Esophagus mucosa (tissue), 1 donor: ENCODE results near the gene MCOLN1. TPM values are rescaled to one million over a fixed set of nuclear protein-coding genes. Genes with fewer than 3 reads are reported as not detected.

Experiments used
- ATAC-seq: fragments of 200-7000 bp; cut with Tn5 transposase; one replicate; pipeline ENCODE4 v1.9.1; 2020
- total RNA-seq: library from RNA; stranded (reverse); gene quantifications from one replicate; pipeline ENCODE4 v1.2.4, GENCODE V29; 2023
- donor health status: DM: yes; HTN: yes; CAD: no.

MCOLN1 gene
- total RNA-seq, 1 donor from 2014 or later = 9.2 TPM

DNA sequence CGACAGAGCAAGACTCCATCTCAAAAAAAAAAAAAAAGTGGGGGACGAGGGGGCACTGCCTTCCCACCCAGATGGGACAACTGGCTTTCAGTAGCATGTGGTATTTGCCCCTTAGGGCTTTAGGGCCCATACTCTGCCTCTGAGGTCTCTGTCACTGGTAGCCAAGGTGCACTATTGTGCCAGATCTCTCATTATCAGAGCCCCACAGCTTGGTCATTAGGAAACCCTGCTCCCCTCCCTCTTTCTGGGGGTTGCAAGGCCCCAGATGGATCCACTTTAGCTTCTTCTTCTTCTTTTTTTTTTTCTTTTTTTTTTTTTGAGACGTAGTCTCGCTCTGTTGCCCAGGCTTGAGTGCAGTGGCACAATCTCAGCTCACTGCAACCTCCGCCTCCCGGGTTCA lies 17.7 kb upstream of the MCOLN1 start:
- no peak for ATAC-seq

DNA sequence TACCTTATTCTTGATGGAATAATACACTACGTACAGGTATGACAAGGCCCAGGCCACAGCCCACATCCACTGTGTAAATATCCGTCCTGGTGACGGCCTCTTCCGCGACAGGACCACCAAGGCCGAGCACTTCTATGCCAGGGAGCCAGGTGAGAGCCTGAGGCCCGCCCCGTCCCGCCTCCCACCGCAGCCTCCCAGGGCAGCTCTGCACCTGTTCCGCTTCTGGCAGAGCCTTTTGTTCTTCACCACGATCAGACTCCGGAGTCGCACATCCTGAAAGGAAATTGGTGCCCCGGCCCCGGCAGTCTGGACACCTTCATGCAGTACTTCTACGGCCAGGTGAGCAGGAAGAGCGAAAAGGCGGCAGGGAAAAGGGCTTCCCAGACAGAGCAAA lies 17.1 kb upstream of the MCOLN1 start:
- no peak for ATAC-seq

DNA sequence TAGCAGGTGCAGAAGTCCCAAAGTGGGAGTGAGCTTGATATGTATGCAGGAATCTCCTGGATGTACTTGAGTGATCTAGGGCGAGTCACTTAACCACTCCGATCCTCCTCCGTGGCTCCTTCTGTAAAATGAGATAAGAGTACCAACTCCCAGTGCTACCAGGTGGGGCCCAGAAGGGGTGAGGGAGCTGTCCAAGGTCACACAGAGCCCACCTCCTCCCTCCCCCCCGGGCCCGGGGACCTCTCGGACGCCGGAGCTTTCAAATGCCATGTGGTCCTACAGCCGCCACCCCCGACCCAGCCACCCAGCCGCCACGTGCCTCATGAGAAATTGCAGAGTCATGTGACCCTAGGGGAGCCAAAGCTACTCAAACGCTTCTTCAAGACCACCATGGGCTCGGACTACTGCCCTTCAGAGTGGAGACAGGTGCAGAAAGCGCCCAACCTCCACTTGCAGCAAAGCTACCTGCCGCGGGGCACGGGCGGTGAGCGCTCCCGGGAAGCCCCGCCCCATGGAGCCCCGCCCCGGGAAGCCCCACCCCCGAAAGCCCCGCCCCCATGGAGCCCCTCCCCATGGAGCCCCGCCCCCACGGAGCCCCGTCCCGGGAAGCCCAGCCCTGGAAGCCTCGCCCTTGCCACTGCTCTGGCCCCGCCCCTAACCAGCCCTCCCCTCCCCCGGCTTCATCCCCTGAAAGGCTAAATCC lies 16.6 kb upstream of the MCOLN1 start:
- peak; percentile 48 for ATAC-seq

DNA sequence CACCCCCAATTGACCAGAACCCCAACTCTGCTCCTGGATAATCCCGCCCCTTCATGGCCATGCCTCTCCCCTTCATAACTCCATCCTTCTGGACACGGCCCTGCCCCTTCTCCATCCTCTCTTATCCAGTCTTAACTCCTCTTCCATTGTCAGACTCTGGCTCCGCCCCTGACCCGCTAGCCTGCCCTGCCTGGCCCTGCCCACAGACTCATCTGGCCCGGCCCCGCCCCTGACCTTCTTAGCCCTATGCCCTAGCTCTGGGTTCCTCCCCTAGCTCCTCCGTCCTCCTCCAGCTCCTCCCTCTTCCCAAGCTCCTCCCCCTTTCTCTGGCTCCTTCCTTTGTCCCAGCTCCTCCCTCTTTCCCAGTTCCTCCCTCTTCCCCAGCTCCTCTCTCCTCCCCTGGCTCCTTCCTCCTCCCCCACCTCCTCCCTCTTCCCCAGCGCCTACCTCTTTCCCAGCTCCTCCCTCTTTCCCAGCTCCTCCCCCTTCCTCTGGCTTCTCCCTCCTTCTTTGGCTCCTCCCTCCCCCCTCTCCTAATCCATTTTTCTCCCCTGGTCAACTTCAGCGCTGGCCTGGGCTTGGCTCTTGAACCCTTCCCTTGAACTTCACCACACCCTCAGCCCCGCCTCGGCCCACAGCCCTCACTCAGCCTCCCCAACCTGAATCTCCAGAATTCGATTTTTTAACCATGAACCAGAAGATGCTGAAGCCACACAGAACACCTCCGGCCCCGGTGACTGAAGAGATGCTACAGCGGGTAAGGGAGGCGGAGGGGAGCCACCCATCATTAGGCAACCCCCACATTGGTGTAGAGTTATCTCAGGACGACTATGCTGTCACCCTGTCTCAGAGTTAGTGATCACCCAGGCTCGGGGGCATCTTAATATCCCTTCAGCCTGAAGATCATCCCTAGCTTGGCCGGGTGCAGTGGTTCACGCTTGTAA lies 15.8 kb upstream of the MCOLN1 start:
- peak; percentile 91 for ATAC-seq

DNA sequence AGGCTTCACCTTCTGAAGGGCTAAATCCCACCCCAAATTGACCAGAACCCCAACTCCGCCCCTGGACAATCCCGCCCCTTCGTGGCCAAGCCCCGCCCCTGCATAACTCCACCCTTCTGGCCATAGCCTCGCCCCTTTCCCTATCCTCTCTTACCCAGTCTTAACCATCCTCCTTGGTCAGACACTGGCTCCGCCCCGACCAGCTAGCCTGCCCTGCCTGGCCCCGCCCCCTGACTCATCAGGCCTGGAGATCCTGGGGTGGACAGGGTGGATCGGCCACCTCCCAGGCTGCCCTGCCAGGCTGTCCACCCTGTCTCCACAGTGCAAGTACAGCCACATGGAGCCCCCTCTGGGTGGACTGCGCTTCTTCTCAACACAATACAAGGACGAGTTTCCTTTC lies 14.5 kb upstream of the MCOLN1 start:
- ATAC-seq = peak; percentile 69

DNA sequence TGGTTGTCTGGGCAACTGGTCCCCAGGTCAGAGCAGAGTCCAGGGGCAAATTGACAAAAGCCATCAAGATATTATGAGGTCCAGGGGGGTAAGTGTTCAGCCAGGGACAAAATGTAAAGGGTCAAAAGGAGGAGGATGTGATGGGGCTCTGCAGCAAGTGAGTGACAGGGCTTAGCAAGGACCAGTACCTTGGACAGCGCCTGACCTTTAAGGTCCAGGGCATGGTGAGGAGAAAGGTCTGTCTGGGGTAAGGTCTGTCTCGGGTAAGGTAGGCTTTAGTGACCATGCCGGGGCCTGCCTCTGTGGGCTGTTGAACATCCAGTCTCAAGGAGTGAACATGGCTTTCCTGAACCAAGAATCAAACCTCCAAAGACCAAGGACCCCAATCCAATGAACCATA lies 12.8 kb upstream of the MCOLN1 start:
- no peak for ATAC-seq

DNA sequence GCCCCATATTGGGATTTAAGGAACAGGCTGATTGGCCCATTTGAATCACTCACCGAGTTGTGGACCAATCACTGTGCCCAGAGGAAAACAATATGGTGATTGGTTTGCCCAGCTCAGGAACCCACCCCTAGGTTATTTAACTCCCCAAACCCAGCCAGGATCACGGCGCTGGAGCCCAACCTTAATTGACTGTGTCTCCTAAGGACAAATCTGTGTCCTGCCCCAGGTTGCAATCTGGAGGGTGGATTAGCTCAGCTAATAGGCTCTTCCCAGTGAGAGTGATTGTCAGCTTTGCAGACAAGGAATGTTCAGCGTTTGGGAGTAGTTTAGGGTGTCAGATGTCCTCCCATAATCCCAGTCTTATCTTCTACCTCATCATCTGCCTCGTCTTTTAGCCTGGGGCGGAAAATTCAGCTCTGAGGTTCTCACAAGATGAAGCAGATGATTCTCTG lies 10.0 kb upstream of the MCOLN1 start:
- ATAC-seq = no peak

DNA sequence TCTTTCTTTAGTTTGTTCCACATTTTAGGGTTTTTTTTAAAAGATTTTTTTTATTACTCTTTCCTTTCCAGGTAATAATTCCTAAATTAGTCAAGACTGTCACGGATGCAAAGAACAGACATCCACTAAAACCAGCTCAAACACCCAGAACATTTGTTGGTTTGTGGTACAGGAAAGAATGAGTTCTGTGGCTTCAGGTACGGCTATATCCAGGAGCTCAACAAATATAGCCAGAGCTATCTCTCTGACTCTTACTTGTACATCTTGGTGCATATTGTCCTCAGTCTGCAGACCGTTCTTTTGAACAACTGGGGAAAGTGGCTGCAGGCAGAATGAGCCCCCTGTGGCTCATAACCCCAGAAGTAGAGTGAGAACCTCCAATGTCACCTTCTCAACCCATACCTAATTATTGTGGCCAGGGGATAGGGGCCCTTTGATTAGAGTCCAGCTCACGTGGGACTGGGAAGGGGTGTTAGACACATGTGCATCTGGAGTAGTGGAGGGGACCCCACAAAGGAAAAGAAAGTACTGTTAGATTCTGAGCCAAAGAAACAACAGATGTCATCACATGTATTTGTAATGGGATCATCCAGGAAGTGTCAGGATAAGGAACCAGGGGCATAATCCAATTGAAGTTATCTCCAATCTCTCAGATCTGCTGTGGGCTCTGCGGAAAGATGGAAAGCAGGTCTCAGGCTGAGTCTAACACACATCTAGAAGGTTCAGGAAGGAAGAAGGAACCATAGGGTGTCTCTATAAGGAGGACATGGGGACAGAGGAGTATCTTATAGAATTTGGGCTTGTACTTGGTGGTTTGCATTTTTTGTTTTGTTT lies 8.4 kb upstream of the MCOLN1 start:
- ATAC-seq = no peak

DNA sequence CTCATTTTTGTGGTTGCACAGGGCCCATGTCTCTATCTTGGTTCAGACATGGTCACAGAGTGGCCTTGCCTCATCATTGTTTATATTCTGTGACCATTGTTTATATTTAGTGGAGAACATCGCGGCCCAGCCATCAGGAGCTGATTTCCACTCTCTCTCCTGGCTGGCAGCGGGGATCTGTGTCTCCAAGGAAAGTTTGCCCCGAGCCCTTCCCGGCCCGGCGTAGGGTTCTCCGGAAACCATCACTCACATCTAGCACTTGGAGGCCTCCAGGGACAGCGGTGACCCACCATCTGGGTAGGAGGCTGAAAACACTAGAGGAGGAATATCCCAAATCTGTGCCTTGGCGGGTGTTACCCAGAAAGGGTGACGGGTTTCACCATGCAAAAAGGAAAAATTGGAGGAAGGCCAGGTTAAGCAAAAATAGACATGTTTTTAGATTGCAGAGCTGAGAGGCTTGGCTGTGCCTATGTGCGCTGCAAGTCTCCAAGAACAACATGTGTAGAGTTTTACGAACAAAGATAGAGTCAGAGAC lies 7.2 kb upstream of the MCOLN1 start:
- ATAC-seq = no peak

DNA sequence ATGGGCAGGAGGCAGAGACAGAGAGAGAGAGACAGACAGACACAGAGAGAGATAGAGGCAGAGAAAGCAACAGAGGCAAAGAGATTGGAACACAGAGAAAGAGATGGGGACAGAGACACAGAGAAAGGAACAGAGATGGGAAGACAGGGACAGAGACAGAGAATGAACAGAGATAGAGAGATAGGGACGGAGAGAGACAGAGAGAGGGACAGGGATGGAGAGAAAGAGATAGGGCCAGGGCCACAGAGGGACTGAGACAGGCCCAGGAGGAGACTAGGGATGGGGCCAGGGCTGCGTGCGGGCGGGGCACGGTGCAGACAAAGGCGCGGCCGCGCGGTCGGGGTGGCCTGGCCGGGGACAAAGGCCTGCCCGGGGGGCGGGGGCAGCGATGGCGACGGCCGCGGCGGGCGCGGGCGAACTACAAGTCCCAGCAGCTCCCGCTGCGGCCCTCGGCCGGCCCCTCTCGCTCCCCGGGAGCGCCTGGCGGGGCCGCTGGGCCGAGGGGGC lies 6.7 kb upstream of the MCOLN1 start, which contains the start of gene ZNF358:
ZNF358 (plus strand) TSS at position 459 of the 507 bp plus-strand sequence. CDS start 3,140 bp downstream, outside the sequence.
- peak; percentile 47 for ATAC-seq

DNA sequence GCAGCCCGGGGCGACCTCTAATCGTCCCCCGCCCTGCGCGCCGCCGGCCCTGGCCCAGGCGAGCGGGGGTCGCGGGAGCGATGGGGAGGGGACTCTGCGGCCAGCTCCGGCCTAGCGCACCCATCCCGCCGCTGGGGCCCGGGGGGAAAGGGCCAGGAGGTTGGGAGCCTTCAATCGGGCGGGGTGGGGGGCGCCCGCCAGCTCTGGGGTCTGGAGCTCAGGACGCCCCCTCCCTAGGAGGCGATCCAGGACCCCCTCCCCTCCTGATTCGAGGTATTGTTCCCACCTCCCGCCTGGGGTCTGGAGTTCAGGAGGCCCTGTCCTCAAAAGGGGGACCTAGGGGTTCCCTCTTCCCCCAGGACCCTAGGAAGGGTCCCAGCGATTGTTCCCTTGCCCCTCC lies 6.1 kb upstream of the MCOLN1 start:
- ATAC-seq = no peak

DNA sequence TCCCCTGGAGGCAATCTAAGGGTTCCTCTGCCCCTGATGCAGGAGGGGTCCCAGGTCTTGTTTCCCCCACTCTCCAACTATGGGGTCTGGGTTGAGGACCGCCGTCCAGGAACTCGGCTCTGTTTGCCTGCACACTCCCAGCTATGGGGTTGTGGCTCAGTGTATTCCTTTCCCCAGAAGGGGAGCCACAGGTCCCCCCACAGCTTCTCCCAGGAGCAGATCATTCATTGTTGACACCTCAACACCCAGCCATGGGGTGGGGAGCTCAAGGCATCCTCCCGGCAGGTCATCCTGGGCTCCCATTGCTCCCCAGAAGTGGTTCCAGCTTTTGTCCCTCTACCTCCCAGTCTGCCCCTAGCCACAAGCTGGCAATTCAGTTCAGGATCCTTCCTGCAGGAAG lies 5.5 kb upstream of the MCOLN1 start:
- no peak for ATAC-seq

DNA sequence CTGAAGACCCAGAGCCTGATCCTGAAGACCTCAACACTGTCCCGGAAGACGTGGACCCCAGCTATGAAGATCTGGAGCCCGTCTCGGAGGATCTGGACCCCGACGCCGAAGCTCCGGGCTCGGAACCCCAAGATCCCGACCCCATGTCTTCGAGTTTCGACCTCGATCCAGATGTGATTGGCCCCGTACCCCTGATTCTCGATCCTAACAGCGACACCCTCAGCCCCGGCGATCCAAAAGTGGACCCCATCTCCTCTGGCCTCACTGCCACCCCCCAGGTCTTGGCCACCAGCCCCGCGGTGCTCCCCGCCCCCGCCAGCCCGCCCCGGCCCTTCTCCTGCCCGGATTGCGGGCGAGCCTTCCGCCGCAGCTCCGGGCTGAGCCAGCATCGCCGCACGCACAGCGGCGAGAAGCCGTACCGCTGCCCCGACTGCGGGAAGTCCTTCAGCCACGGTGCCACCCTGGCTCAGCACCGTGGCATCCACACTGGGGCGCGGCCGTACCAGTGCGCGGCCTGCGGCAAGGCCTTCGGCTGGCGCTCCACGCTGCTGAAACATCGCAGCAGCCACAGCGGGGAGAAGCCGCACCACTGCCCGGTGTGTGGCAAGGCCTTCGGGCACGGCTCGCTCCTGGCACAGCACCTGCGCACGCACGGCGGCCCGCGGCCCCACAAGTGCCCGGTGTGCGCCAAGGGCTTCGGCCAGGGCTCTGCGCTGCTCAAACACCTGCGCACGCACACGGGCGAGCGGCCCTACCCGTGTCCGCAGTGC lies 2.9 kb upstream of the MCOLN1 start:
- no peak for ATAC-seq

DNA sequence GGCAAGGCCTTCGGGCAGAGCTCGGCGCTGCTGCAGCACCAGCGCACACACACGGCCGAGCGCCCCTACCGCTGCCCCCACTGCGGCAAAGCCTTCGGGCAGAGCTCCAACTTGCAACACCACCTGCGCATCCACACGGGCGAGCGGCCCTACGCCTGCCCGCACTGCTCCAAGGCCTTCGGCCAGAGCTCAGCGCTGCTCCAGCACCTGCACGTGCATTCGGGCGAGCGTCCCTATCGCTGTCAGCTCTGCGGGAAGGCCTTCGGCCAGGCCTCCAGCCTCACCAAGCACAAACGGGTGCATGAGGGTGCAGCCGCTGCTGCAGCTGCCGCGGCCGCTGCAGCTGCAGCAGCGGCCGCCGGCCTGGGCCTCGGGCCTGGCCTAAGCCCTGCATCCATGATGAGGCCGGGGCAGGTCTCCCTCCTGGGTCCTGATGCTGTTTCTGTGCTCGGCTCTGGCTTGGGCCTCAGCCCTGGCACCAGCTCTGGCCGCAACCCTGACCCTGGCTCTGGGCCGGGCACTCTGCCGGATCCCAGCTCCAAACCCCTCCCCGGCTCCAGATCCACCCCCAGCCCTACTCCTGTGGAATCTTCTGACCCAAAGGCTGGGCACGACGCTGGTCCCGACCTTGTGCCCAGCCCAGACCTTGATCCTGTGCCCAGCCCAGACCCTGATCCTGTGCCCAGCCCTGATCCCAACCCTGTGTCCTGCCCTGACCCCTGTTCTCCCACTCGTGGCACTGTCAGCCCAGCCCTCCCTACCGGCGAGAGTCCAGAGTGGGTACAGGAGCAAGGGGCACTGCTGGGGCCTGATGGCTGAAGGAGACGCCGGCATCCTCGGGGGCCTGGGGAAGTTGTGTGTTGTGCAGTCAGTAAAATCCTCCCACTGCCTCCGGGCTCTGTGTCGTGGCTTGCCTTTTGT lies 2.0 kb upstream of the MCOLN1 start:
- ATAC-seq = no peak

DNA sequence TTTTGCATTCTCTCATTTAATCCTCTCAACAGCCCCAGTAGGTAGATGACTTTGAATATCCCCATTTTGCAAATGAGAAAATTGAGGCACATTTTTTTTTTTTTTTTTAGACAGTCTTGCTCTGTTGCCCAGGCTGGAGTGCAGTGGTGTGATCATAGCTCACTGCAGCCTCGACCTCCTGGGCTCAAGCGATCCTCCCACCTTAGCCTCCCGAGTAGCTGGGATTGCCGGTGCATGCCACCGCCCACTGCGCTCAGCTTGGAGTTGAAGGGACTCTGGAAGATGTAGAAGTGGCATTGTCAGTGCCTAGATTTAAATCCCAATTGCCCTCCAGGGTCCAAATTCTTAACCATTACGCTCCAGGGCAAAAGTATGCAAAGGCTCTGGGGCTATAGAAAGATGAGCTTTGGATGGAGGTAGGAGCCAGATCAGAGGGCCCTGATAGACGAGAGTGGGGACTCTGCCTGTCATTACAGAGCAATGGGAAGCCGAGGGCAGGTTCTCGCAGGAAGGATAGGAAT lies 813 bp upstream of the MCOLN1 start:
- ATAC-seq = no peak

DNA sequence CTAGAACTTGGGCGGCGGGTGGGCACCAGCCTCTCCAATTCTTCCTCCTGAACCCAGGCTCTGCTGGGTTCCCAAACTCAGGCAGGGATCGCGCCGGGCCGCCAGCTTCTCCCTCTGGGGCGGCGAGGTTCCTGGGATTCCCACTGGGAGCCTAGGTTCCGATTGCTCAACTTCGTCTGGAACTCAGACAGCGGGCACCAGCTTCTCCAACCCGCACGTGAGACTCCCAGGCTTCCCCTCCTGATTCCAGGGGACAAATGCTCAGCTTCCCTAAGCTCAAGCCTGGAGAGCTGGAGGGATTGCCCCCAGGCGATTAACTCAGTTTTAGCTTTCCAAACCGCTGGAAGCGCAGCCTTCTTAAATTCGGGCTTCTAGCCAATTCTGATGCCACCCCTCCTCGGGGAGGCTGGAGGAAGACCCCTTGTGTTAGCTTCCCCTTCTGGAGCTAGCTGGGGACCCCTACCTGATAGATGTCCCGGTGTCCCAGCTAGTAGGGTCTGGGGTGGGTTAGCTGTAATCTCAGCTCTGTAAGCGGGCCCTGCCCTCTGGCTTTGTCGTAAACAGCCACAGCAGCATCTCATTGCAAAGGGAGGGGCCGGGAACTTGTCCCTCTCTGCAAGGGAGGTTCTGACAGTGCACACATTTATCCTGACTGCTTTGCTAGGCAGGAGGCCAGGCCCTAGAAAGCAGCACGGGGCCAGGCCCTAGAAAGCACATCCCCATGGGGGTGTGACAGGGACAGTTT lies 671 bp downstream of the MCOLN1 start:
- peak; percentile 13 for ATAC-seq

DNA sequence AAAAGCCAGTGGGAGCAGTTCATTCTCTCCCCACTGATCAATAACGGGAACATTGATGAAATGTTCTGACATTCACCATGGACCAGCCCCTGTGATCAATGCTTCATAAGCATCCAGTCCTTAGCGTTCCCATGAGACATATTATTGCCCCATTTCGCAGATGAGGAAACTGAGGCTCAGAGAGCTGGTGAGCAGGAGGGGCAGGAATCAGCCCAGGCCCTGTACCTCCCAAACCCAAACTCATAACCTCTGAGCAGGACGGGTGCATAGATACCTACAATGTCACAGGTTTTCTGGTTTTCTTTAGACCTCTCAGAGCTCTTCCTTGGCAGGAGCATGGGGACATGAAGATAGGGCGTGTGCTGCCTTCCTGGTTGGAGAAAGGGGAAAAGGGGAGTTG lies 2.1 kb downstream of the MCOLN1 start:
- no peak for ATAC-seq

DNA sequence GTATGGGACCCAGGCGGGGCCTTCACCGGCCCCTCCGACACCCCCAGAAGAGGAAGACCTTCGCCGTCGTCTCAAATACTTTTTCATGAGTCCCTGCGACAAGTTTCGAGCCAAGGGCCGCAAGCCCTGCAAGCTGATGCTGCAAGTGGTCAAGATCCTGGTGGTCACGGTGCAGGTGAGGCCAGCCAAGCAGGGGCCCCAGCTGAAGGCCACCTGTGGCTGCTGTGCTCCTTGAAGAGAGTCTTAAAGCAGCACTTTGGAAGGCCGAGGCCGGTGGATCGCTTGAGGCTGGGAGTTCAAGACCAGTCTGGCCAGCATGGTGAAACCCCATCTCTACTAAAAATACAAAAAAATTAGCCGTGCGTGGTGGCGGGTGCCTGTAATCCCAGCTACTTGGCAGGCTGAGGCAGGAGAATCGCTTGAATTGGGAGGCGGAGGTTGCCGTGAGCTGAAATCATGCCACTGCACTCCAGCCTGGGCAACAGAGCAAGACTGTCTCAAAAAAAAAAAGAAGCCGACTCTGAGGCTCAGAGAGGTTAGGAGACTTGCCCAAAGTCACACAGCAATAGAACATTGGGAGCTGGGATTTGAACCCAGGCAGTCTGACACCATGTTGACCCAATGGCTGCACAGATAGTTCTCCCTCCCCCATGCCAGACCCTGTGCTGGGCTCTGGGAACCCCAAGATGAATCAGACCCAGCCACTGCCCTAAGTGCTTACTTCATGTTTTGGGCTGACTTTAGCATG lies 2.7 kb downstream of the MCOLN1 start:
- ATAC-seq = no peak
